Middle frontal gyrus (tissue), 1 donor: Measurements from ENCODE around the gene PLCB4.

Experiments used
- DNase-seq: peaks from one replicate; pipeline ENCODE4 v3.0.0-alpha.2; 2015; ENCODE audit warnings: low spot score; ENCODE audit errors: extremely low spot score

Gene PLCB4

GRCh38 chr20:9319687-9320384 is 250.9 kb downstream of the PLCB4 start:
- no peak for DNase-seq

GRCh38 chr20:9321007-9321406 is 252.1 kb downstream of the PLCB4 start:
- no peak for DNase-seq

- no peak for DNase-seq
Measured at GRCh38 chr20:9322661-9323060, 253.8 kb downstream of the PLCB4 start.

DNA sequence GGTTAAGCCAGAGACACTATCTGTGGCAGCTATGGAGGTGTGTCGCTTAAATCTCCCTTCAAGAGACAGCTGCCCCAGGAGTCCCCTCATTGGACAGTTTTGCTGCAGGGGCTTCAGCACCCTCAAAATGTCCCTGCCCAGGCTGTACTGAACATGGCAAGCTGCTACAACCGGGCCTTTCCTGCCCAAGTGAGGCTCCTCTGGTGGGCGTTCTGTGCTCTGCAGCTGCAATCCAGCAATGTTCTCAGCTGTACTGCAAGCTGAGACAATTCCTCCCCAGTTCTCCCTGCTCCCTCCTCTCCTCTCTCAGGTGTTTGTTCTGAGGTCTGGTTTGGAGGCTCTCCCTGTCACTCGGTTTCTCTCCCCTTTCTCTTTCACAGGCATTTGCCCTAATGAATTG is 254.7 kb downstream of the PLCB4 start:
- DNase-seq = no peak

DNA sequence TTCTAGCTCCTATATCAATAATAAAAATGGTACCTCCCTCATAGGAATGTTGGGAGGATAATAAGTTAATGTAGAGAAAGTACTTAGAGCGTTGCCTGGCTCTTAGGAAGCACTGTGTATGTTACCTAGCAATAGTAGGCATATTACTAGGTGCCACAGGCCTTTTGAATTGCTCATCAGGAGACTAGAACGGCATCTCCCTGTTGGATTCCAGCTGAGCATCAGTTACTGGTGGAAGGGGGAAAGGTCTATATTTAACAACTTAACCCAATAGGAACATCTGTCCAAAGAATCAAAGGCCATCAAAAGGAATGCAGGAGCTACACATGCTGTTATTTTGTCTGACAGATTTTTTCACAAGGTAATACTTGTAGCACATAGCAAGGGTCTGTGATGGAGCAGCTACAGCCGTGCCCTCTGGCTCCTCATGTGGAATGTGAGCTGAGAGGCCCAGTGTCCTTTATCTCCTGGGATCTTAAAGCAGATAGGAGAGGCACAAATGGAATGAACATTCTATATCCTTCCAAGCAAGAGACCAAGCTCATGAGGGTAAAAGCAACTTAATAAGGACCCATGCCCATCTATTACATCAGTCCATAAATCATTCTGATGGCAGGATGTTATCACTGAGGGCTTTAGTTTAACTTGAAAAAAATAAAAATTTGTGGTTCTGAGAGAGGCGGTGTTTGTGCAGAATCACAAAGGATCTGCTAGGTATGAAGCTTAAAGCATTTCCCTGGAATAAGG is 260.6 kb downstream of the PLCB4 start:
- no peak for DNase-seq

GRCh38 chr20:9330151-9330550 is 261.3 kb downstream of the PLCB4 start:
- no peak for DNase-seq

DNA sequence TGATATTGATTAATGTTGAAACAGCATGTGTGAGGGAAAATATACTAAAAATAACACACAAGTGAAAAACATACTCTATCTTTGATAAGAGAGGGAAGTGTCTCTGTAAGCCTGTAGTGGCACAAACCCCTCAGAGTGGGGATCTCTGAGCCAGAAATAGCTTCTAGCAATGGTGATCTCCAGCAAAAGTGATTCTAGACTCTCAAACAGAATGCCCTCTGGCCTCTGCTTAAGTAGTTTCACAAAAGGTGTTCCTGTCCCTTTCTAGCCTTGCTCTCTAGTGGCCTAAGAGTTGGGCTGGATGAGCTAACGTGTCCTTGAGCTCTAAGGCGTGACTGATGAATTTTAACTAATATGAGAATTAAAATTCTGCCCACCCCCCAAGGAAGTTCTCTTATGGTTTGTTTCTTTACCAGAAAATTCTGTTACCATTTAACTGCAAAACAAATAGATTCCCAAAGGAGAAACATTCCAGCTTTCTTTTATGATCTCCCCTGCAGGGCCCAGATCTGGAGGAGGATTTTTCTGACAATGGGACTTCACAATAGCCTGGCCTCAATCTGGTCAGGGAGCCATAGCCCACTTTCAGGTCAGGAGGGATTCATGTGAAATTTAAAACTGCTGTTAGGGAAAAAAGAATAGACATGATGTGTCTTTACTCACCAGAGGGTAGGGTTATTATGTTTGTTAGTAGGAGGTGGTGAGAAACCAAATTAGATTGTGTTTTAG is 263.0 kb downstream of the PLCB4 start:
- no peak for DNase-seq

GRCh38 chr20:9332791-9333479 is 264.0 kb downstream of the PLCB4 start:
- DNase-seq = no peak

DNA sequence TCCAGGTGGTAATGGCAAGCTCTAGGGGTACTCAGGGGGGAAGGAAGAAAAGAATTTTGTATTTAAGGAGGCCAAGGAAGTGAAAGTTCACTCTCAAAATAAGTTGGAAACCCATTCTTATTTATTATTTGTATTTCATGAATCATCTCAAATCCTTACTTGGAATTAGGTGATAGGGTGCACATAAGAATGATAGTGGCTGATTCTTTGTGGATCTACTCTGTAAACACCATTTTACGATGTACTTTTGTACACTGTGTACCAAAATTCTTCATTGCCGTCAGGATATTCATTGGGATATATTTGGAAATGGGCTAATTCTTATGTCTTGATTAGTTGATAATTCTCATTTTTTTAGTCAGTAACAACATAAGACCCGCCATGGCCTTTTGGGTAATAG is 266.0 kb downstream of the PLCB4 start:
- no peak for DNase-seq

DNA sequence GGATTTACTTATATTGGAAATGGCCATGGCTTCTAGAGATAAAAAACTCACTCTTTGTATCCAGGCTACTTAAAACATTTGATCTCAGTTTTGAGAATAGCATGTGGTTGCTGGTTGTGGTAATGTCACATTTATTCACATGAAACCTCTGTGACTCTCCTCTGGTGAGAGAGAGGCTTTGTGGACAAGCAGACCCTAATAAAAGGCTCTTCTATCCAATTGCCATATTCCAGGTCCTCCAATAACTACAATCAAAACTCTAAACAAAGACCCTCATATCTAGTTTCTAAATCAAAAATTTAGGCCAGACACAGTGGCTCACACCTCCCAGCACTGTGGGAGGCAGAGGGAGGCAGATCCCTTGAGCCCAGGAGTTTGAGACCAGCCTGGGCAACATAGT is 269.2 kb downstream of the PLCB4 start:
- no peak for DNase-seq

- no peak for DNase-seq
Measured at GRCh38 chr20:9339708-9340107, 270.8 kb downstream of the PLCB4 start.

DNA sequence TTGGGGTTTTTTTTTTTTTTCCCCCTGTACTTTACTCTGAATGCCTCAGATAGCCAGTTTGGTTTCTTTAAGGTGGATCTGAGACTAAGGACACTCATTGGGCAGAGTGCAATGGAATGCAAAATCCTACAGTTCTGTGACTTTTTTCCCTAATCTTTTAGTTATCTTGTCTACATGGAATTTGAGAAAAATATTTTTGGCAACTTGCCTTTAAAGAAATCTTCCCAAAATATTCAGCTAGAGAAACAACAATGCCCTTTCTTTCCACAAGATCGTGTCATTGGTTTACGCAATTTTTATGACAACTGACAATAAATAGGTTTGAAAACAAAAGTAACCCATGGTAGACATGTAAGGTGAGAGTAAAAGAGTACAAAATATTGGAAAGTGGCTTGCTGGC is 273.8 kb downstream of the PLCB4 start:
- DNase-seq = no peak

- DNase-seq = no peak
Measured at GRCh38 chr20:9344083-9344920, 275.4 kb downstream of the PLCB4 start.

- DNase-seq = no peak
Measured at GRCh38 chr20:9348316-9348715, 279.4 kb downstream of the PLCB4 start.

DNA sequence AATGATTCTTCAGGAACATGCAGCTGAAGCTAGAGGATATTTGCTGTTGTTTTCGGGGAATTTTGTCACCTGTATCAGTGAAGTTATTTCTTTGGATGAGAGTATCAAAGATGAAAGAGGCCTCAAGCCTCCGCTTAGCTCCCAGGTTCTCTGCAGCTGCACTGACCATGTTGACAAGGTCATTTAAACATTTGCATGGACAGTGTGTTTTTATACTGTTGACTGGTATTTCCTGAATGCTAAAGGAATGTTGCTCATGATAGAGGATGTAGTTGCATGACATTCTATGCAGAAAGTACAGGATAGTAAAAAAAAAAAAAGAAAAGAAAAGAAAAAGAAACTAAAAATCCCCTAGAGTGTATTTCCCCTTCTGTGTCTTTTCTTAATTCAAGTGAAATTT is 279.9 kb downstream of the PLCB4 start:
- no peak for DNase-seq

DNA sequence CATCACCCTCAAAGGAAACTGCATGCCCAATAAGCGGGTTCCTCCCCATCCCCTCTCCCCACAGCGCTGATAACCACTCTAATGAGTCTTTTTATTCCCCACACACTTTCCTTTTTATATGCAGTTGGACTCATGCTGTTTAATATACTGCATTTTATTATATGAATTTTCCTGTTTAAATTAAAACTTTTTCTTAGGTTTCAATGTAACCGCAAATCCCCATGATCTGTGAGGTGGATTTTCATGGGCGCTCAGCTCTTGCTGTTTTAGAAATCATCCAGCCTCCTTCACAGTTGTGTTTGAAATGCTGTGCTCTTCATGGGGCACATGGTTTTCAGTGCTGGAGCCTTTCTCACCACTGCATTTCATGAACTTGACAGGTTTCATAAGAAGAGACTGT is 280.4 kb downstream of the PLCB4 start:
- no peak for DNase-seq

DNA sequence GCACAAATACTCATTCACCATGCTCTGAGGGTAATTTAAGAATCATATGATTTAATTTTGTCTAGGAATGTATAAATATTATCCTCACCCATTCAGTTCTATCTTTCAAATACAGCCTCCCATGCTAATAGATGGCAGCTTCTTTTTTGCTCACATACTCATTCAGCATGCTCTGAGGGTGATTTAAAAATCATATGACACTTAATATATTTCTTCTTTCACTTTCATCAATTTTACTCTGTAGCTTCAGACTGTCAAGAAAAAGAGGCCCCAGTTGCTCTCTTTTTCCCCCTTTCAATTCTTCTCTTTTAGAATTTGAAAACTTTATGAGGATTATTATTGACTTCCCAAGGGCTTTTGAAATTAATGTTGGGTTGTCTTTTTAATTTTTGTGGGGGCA is 283.9 kb downstream of the PLCB4 start:
- DNase-seq = no peak

DNA sequence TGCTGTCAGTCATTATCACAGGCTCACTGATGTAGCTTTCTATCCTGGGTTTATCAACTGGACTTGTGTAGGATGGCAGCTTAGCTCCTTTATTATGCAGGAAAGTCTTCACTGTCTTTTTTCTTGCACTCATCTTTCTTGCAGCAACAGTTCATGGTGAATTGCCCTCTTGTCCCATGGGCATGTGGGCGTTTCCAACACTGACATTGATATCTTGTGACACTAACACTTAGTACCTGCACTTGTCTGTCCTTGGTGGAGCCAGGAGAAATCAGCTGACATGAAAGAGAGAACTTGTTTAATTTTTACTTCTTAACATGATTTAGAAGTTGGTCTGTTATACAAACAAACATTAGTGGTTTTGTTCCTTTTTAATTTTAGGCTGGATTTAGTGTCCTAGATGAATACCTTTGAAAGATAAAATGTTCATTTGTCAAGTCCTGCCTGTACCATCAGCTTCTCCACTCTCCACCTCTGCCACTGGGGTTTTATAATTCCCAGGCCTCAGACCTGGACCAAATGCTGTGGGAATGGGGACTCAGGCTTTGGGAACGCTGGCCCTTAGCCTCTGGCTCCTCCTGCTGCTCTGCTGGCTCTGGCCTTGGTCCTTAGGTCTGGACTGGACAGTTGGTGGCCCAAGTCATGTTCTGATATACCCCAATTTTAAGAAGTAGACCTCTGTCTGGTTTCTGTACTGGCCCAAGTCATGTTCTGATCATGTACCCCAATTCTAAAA is 284.5 kb downstream of the PLCB4 start:
- no peak for DNase-seq

GRCh38 chr20:9353916-9354276 is 285.0 kb downstream of the PLCB4 start:
- DNase-seq = no peak

DNA sequence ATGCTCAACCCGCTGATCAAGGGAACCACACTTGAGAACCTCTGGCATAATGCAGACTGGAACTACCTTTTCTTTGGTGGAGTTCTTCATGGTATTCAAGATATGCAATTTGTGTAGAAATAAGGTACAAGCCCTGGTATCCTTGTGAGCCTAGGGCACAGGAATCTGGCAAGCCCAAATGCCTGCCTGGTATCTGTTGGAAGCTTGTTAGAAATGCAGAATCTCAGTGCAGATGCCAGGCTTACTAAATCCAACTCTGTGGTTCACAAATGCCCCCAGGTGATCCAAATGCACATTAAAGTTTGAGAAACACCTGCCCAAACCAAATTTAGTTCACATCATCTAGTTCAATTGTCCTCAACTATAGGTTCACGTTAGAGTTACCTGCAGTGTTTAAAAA is 285.7 kb downstream of the PLCB4 start:
- DNase-seq = no peak
